Panc1 (cell line): ENCODE data around the gene ACSL6. TPM values are rescaled to one million over a fixed set of nuclear protein-coding genes. Genes with fewer than 3 reads are reported as not detected.

ENCODE experiments used
- ATAC-seq: fragments of 200-7000 bp; cut with Tn5 transposase; 2 replicates; pipeline ENCODE4 v1.9.1; 2020; ENCODE audit warnings: mild to moderate bottlenecking, moderate library complexity
- BruUV-seq: library from RNA; stranded (reverse); fragments of 400-500 nt; replicated peaks from 2 replicates; lab custom pipeline; 2021; lab: Mats Ljungman, UMichigan
- CTCF ChIA-PET: fragments of 300-600 bp; sonication (Branson Sonifier 250); formaldehyde crosslinking; loops from one replicate; lab custom pipeline; 2022; ENCODE audit warnings: antibody characterized with exemption; lab: Charles Lee
- POLR2A ChIA-PET: fragments of 300-600 bp; sonication (Branson Sonifier 250); formaldehyde crosslinking; loops from one replicate; lab custom pipeline; 2022; ENCODE audit warnings: antibody characterized with exemption; lab: Charles Lee
- DNase-seq: peaks from one replicate; pipeline ENCODE4 v3.0.0-alpha.2; 2010; ENCODE audit warnings: low read depth, low spot score
- H3K27ac ChIP-seq: 2 replicates; pipeline ENCODE4 v1.5.1; 2011; ENCODE audit warnings: mild to moderate bottlenecking, low read length, inconsistent platforms
- H3K27me3 ChIP-seq: fragments of 200-500 bp; sonication (Bioruptor generic); 2 replicates; pipeline ENCODE4 v1.6.0; 2014; ENCODE audit warnings: low read length, inconsistent platforms; ENCODE audit not compliant: control insufficient read depth, insufficient read depth
- H3K36me3 ChIP-seq: fragments of 200-500 bp; sonication (Bioruptor generic); 2 replicates; pipeline ENCODE4 v1.5.1; 2014; ENCODE audit warnings: inconsistent platforms, mild to moderate bottlenecking, low read length, moderate library complexity; ENCODE audit not compliant: control insufficient read depth, insufficient read depth
- H3K4me1 ChIP-seq: 2 replicates; pipeline ENCODE4 v1.5.1; 2011; ENCODE audit warnings: inconsistent platforms, mild to moderate bottlenecking, low read length, moderate library complexity; ENCODE audit not compliant: control insufficient read depth, insufficient read depth
- H3K4me3 ChIP-seq, 2 experiments: 2 replicates each; pipeline ENCODE4 v1.5.1; 2011 to 2012; ENCODE audit warnings: low read depth in 2 of 2, low read length in 2 of 2, mild to moderate bottlenecking in 2 of 2, inconsistent platforms in 1 of 2, moderate library complexity in 1 of 2
- H3K9me3 ChIP-seq: fragments of 200-500 bp; sonication (Bioruptor generic); 2 replicates; pipeline ENCODE4 v1.5.1; 2014; ENCODE audit warnings: low read depth, mild to moderate bottlenecking, inconsistent platforms, low read length, moderate library complexity; ENCODE audit not compliant: control insufficient read depth, insufficient read depth
- CTCF ChIP-seq: fragments of 450-650 bp; IDR thresholded peaks from 2 replicates; pipeline ENCODE4 v1.5.1; 2017; ENCODE audit warnings: mild to moderate bottlenecking
- POLR2AphosphoS5 ChIP-seq: IDR thresholded peaks from 2 replicates; pipeline ENCODE4 v1.6.1; 2012; ENCODE audit warnings: mild to moderate bottlenecking, low read depth, low read length, moderate library complexity
- REST ChIP-seq, 2 experiments: IDR thresholded peaks; 2 replicates each; pipeline ENCODE4 v1.6.1; 2011 to 2012; ENCODE audit warnings: low read depth in 2 of 2, control low read depth in 1 of 2, low read length in 1 of 2, mild to moderate bottlenecking in 1 of 2, moderate library complexity in 1 of 2; ENCODE audit not compliant: insufficient read depth in 1 of 2
- SIN3A ChIP-seq: IDR thresholded peaks from 2 replicates; pipeline ENCODE4 v1.6.1; 2012; ENCODE audit warnings: low read depth, mild to moderate bottlenecking, low read length, moderate library complexity, borderline replicate concordance; ENCODE audit not compliant: insufficient read depth
- TCF7L2 ChIP-seq: IDR thresholded peaks from 2 replicates; pipeline ENCODE4 v1.6.1; 2011; ENCODE audit warnings: mild to moderate bottlenecking, low read depth, low read length, inconsistent platforms
- in situ Hi-C: cut with HindIII; loops from 2 replicates; pipeline ENCODE4 v1.10.0; 2016; ENCODE audit warnings: low sequenced_read_pairs, low pct_unique_long_range_greater_than_20kb
- intact Hi-C: fragments of 100-400 bp; cut with micrococcal nuclease; formaldehyde crosslinking; loops from one replicate; pipeline ENCODE4 v1.10.0; 2022; ENCODE audit not compliant: unreplicated experiment
- total RNA-seq: library from RNA; stranded (reverse); gene quantifications from one replicate; pipeline ENCODE4 v1.2.1, GENCODE V29; 2021; ENCODE audit not compliant: unreplicated experiment

The ACSL6 gene
- total RNA-seq, 1 experiment from 2014 or later: 0.18 TPM

- H3K27ac ChIP-seq: no peak overlapping the region
- H3K4me3 ChIP-seq: no peak overlapping the region
- ChIA-PET POLR2A (no interaction called here), CTCF (no interaction called here)
- BruUV-seq: no TSS peak
- DNase-seq (no peak), ATAC-seq (no peak)
- peaks cover 20% of the 10 kb centered on the region for H3K27me3 ChIP-seq
- no peak for TF ChIP-seq POLR2AphosphoS5
- no peak for TF ChIP-seq CTCF
- no peak for TF ChIP-seq TCF7L2
- TF ChIP-seq REST (IDR thresholded peaks at IDR 0.05; ENCODE audit: insufficient read depth in 1 of 2, low read depth in 2 of 2, low read length in 1 of 2): no peak
- TF ChIP-seq SIN3A: no peak
- H3K36me3 ChIP-seq: no peaks in the 10 kb centered on the region
- no peaks in the 10 kb centered on the region for H3K4me1 ChIP-seq
- intact Hi-C loops (no loop called here), in situ Hi-C loops (no loop called here)
- H3K9me3 ChIP-seq: no peaks in the 10 kb centered on the region
These were observed 19.2 kb upstream of the ACSL6 start for GRCh38 chr5:132030610-132031009.

- in situ Hi-C loops (no loop called here), intact Hi-C loops (no loop called here)
- no peaks in the 10 kb centered on the region for H3K36me3 ChIP-seq
- H3K4me3 ChIP-seq: no peak overlapping the region
- TF ChIP-seq POLR2AphosphoS5: no peak
- TF ChIP-seq SIN3A: no peak
- no peak for TF ChIP-seq TCF7L2
- no peak for TF ChIP-seq CTCF
- TF ChIP-seq REST (IDR thresholded peaks at IDR 0.05; ENCODE audit: insufficient read depth in 1 of 2, low read depth in 2 of 2, low read length in 1 of 2): no peak
- POLR2A ChIA-PET: interaction anchor here (0.7 kb wide), 1 partner anchor 557 kb away, joined by 29 read pairs; no protein-coding TSS in a partner anchor
- H3K4me1 ChIP-seq: no peaks in the 10 kb centered on the region
- no peak overlapping the region for H3K27ac ChIP-seq
- ATAC-seq (no peak), DNase-seq (no peak)
- BruUV-seq: no TSS peak
- peaks cover 20% of the 10 kb centered on the region for H3K27me3 ChIP-seq
- no peaks in the 10 kb centered on the region for H3K9me3 ChIP-seq
- CTCF ChIA-PET: no interaction called here
These were observed 18.3 kb upstream of the ACSL6 start for GRCh38 chr5:132029609-132030330.
